ENCODE measurements around the gene PLA2G4F.

Gene PLA2G4F

DNA sequence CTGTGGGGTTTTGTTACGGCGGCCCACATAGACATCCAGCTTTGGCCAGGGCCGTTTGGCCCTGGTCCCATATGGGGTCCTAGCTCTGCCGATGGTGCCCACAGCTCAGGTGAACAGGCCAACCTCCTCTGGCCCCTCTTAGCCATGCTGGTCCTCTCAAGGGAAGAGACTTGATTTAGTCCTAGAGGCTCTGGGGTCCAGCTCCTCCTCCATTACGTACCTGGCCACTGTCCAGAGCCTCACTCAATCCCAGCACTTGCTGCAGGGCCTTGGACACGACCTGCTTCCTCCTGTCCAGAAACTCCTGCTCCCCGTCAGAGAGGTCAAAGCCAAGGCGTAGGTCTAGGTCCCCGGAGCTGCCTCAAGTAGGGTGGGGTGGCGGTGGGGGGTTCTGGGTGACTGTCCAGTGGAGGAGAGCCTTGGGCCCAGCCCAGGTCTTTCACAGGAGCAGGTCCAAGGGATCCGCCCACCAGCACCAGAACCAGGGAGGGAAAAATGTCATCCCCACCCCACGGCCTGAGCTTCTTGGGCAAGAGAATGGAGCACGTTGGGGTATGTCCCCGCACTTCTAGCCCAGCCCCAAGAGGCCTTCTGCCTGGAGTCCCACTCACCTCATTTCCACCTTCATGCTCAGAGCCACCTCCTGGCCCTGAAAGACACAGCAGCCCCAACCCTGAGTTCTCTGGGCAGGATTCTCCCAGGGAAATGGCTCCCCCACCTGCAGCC, 6.8 kb downstream of the PLA2G4F start:
- no peaks in the 10 kb centered on the region for H3K79me2 ChIP-seq (ENCODE audit: control insufficient read depth, insufficient read depth, low read length)
- H3K4ac ChIP-seq (ENCODE audit: low read depth, low read length) = no peak overlapping the region
- peak; percentile 18 for DNase-seq
- H3K4me3 ChIP-seq (ENCODE audit: low read length) = no peak overlapping the region
- no peak overlapping the region for H3K27ac ChIP-seq (ENCODE audit: low read depth, low read length)
- H3K56ac ChIP-seq (ENCODE audit: low read length) = no peak overlapping the region
- H3K18ac ChIP-seq (ENCODE audit: low read length) = no peak overlapping the region
- no peak overlapping the region for H2BK5ac ChIP-seq (ENCODE audit: low read length)
- WGBS (ENCODE audit: extremely low coverage, insufficient coverage, low lambda C conversion rate) = no CpG with 5 or more reads among the region's 14 CpGs
- H3K79me1 ChIP-seq (ENCODE audit: low read length) = no peaks in the 10 kb centered on the region
- H2BK120ac ChIP-seq (ENCODE audit: low read depth, low read length) = no peak overlapping the region
- H4K5ac ChIP-seq (ENCODE audit: low read length) = no peak overlapping the region
- H3K4me2 ChIP-seq (ENCODE audit: low read length) = no peak overlapping the region
- H3K4me1 ChIP-seq (ENCODE audit: control insufficient read depth, low read depth, low read length) = no peaks in the 10 kb centered on the region
- H4K8ac ChIP-seq (ENCODE audit: low read depth, low read length) = no peak overlapping the region
- H3K9ac ChIP-seq (ENCODE audit: low read length) = no peak overlapping the region
- H3K23ac ChIP-seq (ENCODE audit: low read length) = no peak overlapping the region
- H2BK15ac ChIP-seq (replicated peaks; ENCODE audit: low read depth) = no peak overlapping the region
- H3K27me3 ChIP-seq (ENCODE audit: insufficient read depth, low read length, poor library complexity) = no peaks in the 10 kb centered on the region
- no peaks in the 10 kb centered on the region for H3K36me3 ChIP-seq (ENCODE audit: control insufficient read depth, insufficient read depth, low read length)
- H2AK5ac ChIP-seq (ENCODE audit: low read length) = no peak overlapping the region

DNA sequence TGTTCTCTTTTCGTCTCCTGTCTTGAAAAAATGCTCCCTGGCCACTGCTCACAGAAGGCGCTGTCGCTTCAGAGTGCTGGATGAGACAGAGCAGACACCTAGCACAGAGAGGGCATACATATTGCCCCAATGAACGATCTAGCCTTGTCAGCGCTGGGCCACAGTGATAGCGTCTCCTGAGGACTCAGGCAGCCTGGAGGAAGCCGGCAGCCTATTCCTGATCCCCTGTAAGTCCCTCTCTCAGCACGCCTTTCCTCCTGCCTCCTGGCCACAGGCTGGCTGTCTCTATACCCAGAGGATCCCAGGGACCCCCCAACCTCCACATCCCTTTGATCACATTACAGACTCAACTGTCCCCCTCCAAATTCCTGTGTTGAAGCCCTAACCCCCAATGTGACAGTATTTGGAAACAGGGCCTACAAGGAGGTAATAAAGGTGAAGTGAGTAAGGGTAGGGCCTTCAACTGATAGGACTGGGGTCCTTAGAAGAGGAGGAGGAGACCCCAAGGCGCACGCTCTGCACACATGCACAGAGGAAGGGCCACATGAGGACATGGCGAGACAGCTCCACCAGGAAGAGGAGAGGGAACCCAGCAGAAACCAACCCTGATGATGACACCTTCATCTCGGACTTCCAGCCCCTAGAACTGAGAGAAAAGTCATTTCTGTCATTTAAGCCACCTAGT, 7.5 kb downstream of the PLA2G4F start:
- Histone ChIP-seq H3K23ac (ENCODE audit: low read length) (no peak overlapping the region), H3K4me2 (ENCODE audit: low read length) (no peak overlapping the region), H3K4me1 (ENCODE audit: control insufficient read depth, low read depth, low read length) (no peaks in the 10 kb centered on the region), H3K9ac (ENCODE audit: low read length) (no peak overlapping the region), H3K79me2 (ENCODE audit: control insufficient read depth, insufficient read depth, low read length) (no peaks in the 10 kb centered on the region), H4K5ac (ENCODE audit: low read length) (no peak overlapping the region), H3K27ac (ENCODE audit: low read depth, low read length) (no peak overlapping the region), H2BK120ac (ENCODE audit: low read depth, low read length) (no peak overlapping the region), H2BK15ac (replicated peaks; ENCODE audit: low read depth) (no peak overlapping the region), H3K18ac (ENCODE audit: low read length) (no peak overlapping the region), H3K4ac (ENCODE audit: low read depth, low read length) (no peak overlapping the region), H3K4me3 (ENCODE audit: low read length) (no peak overlapping the region), H2AK5ac (ENCODE audit: low read length) (no peak overlapping the region), H3K36me3 (ENCODE audit: control insufficient read depth, insufficient read depth, low read length) (no peaks in the 10 kb centered on the region), H3K79me1 (ENCODE audit: low read length) (no peaks in the 10 kb centered on the region), H3K56ac (ENCODE audit: low read length) (no peak overlapping the region), H2BK5ac (ENCODE audit: low read length) (no peak overlapping the region), H3K27me3 (ENCODE audit: insufficient read depth, low read length, poor library complexity) (no peaks in the 10 kb centered on the region), H4K8ac (ENCODE audit: low read depth, low read length) (no peak overlapping the region)
- no peak for DNase-seq
- no CpG with 5 or more reads among the region's 12 CpGs for WGBS (ENCODE audit: extremely low coverage, insufficient coverage, low lambda C conversion rate)

DNA sequence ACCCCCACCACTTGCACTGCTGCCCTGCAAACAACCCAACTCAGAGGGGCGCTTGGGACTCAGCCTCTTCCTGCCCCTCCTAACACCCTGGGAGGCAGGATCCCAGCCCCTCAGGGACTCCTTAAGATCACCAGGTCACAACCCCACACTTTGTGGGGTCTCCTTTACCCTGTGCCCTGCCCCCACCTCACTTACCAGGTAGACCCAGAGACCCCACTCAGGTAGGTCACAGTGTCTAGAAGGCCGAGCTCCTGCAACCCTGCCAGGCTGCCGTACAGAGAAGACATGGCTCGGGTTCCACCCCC, 9.1 kb downstream of the PLA2G4F start:
- no peak overlapping the region for H3K27ac ChIP-seq (ENCODE audit: low read depth, low read length)
- no peaks in the 10 kb centered on the region for H3K79me1 ChIP-seq (ENCODE audit: low read length)
- no peak overlapping the region for H2BK5ac ChIP-seq (ENCODE audit: low read length)
- H3K56ac ChIP-seq (ENCODE audit: low read length) = no peak overlapping the region
- DNase-seq = no peak
- H3K4ac ChIP-seq (ENCODE audit: low read depth, low read length) = no peak overlapping the region
- H2BK15ac ChIP-seq (replicated peaks; ENCODE audit: low read depth) = no peak overlapping the region
- H3K9ac ChIP-seq (ENCODE audit: low read length) = no peak overlapping the region
- no peak overlapping the region for H2AK5ac ChIP-seq (ENCODE audit: low read length)
- H3K27me3 ChIP-seq (ENCODE audit: insufficient read depth, low read length, poor library complexity) = no peaks in the 10 kb centered on the region
- no peaks in the 10 kb centered on the region for H3K4me1 ChIP-seq (ENCODE audit: control insufficient read depth, low read depth, low read length)
- no peaks in the 10 kb centered on the region for H3K36me3 ChIP-seq (ENCODE audit: control insufficient read depth, insufficient read depth, low read length)
- no peaks in the 10 kb centered on the region for H3K79me2 ChIP-seq (ENCODE audit: control insufficient read depth, insufficient read depth, low read length)
- no peak overlapping the region for H2BK120ac ChIP-seq (ENCODE audit: low read depth, low read length)
- H3K23ac ChIP-seq (ENCODE audit: low read length) = no peak overlapping the region
- no peak overlapping the region for H4K8ac ChIP-seq (ENCODE audit: low read depth, low read length)
- no peak overlapping the region for H3K4me2 ChIP-seq (ENCODE audit: low read length)
- no peak overlapping the region for H3K18ac ChIP-seq (ENCODE audit: low read length)
- no peak overlapping the region for H4K5ac ChIP-seq (ENCODE audit: low read length)
- WGBS (ENCODE audit: extremely low coverage, insufficient coverage, low lambda C conversion rate) = no CpG with 5 or more reads among the region's 4 CpGs
- no peak overlapping the region for H3K4me3 ChIP-seq (ENCODE audit: low read length)

DNA sequence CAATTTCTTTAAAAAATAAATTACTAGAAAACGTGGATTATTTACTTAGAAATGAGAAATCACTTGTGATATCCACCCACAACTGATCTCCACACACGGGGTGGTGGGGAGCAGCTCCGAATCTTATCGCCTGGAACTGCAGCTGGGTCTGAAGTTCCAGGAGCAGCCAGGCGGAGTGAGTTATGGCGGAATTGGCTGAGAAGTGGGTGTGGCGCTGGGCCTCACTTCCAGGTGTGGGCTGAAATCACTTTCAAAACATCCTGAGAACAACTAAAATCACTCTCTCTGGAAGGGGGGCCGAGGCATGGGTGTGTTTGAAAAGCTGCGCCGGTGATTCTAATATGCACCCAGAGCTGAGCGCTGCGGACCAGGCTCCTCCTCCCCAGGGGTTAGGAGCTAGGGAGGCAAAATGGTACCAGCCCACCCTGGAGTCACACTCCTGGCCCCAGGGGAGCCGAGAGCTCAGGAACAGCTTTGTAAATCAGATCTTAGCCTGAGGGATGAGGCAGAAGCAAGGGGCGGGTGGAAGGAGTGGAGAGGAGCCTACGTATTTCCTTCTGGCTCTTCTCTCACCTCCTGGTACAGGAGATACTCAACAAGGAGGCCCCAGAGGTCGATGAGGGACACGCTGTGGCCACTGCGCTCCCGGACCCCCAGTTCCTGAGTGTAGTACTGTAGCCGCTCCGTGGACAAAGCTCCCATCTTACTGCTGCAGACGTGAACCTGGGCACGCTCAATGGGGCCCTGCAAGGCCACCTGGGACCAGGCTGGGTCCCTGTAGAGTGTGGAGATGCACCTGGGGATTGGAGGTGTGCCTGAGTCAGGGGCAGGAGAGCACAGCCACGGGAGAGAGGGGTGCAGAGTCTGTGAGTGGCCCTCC, 9.6 kb downstream of the PLA2G4F start:
- Histone ChIP-seq H3K27ac (ENCODE audit: low read depth, low read length) (no peak overlapping the region), H3K27me3 (ENCODE audit: insufficient read depth, low read length, poor library complexity) (no peaks in the 10 kb centered on the region), H3K18ac (ENCODE audit: low read length) (no peak overlapping the region), H3K23ac (ENCODE audit: low read length) (no peak overlapping the region), H3K79me1 (ENCODE audit: low read length) (no peaks in the 10 kb centered on the region), H2BK120ac (ENCODE audit: low read depth, low read length) (no peak overlapping the region), H3K9ac (ENCODE audit: low read length) (no peak overlapping the region), H3K36me3 (ENCODE audit: control insufficient read depth, insufficient read depth, low read length) (no peaks in the 10 kb centered on the region), H3K4me2 (ENCODE audit: low read length) (no peak overlapping the region), H3K4me1 (ENCODE audit: control insufficient read depth, low read depth, low read length) (no peaks in the 10 kb centered on the region), H3K4me3 (ENCODE audit: low read length) (no peak overlapping the region), H4K5ac (ENCODE audit: low read length) (no peak overlapping the region), H4K8ac (ENCODE audit: low read depth, low read length) (no peak overlapping the region), H2AK5ac (ENCODE audit: low read length) (no peak overlapping the region), H3K79me2 (ENCODE audit: control insufficient read depth, insufficient read depth, low read length) (no peaks in the 10 kb centered on the region), H2BK5ac (ENCODE audit: low read length) (no peak overlapping the region), H3K4ac (ENCODE audit: low read depth, low read length) (no peak overlapping the region), H3K56ac (ENCODE audit: low read length) (peak overlapping the region; percentile 7), H2BK15ac (replicated peaks; ENCODE audit: low read depth) (no peak overlapping the region)
- WGBS (ENCODE audit: extremely low coverage, insufficient coverage, low lambda C conversion rate) = no CpG with 5 or more reads among the region's 24 CpGs
- no peak for DNase-seq

DNA sequence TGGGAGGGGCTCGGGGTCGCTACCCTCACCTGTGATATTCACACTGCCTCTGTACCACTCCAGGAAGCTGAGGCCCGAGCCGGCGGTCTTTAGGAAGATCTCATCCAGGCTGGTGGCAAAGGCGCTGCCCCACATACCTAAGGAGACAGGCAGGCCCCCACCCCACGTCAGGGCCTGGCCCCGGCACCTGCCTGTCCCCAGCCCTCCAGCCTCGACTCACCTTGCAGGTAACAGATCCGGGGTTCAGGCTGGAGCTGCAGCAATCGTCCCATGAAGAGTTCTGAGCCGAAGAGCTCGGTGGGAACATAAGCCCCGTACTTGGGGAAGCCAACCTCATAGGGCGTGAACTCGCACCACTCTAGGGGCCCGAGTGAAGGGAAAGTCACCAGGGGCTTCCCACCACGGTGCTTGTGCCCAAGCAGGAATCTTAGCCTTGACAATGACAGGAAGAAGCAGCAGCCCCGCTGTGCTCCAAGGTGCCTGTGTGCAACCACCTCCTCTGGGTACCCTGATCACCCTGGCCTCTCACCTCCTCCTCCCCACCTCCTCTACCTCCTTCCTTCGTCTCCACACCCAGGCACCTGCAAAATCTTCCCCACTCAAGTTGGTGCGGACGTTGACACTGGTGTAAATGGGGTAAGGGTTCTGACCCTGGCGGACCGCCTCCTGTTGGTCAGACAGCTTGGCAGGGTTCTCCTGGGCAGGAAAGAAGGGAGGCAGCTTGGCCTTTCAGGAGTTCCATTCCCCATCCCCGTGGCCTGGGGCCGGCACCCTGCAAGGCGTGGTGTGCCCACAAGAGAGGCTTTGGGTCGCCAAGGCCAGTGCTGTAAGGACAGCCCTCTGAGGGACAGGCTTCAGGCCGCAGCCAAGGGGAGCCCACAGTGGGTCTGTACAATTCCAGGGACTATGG, 10.6 kb downstream of the PLA2G4F start:
- no peak overlapping the region for H3K9ac ChIP-seq (ENCODE audit: low read length)
- H3K4me3 ChIP-seq (ENCODE audit: low read length) = no peak overlapping the region
- no peak overlapping the region for H2BK15ac ChIP-seq (replicated peaks; ENCODE audit: low read depth)
- no peak overlapping the region for H3K18ac ChIP-seq (ENCODE audit: low read length)
- H2AK5ac ChIP-seq (ENCODE audit: low read length) = no peak overlapping the region
- H3K27ac ChIP-seq (ENCODE audit: low read depth, low read length) = no peak overlapping the region
- no peaks in the 10 kb centered on the region for H3K4me1 ChIP-seq (ENCODE audit: control insufficient read depth, low read depth, low read length)
- no peaks in the 10 kb centered on the region for H3K27me3 ChIP-seq (ENCODE audit: insufficient read depth, low read length, poor library complexity)
- H3K79me1 ChIP-seq (ENCODE audit: low read length) = no peaks in the 10 kb centered on the region
- no peak overlapping the region for H3K4me2 ChIP-seq (ENCODE audit: low read length)
- H3K36me3 ChIP-seq (ENCODE audit: control insufficient read depth, insufficient read depth, low read length) = no peaks in the 10 kb centered on the region
- no CpG with 5 or more reads among the region's 29 CpGs for WGBS (ENCODE audit: extremely low coverage, insufficient coverage, low lambda C conversion rate)
- H2BK120ac ChIP-seq (ENCODE audit: low read depth, low read length) = no peak overlapping the region
- no peaks in the 10 kb centered on the region for H3K79me2 ChIP-seq (ENCODE audit: control insufficient read depth, insufficient read depth, low read length)
- DNase-seq = no peak
- no peak overlapping the region for H3K4ac ChIP-seq (ENCODE audit: low read depth, low read length)
- no peak overlapping the region for H3K23ac ChIP-seq (ENCODE audit: low read length)
- H4K5ac ChIP-seq (ENCODE audit: low read length) = no peak overlapping the region
- H2BK5ac ChIP-seq (ENCODE audit: low read length) = no peak overlapping the region
- H3K56ac ChIP-seq (ENCODE audit: low read length) = no peak overlapping the region
- H4K8ac ChIP-seq (ENCODE audit: low read depth, low read length) = no peak overlapping the region

Measured in mesendoderm (in vitro differentiated cells).